Measurements from ENCODE around the gene SUSD6.
"Not testable (repeated sequence)": the region's sequence is repeated elsewhere in the genome, so short reads cannot be mapped to it uniquely, and the experiment has no call there.

The SUSD6 gene

DNA sequence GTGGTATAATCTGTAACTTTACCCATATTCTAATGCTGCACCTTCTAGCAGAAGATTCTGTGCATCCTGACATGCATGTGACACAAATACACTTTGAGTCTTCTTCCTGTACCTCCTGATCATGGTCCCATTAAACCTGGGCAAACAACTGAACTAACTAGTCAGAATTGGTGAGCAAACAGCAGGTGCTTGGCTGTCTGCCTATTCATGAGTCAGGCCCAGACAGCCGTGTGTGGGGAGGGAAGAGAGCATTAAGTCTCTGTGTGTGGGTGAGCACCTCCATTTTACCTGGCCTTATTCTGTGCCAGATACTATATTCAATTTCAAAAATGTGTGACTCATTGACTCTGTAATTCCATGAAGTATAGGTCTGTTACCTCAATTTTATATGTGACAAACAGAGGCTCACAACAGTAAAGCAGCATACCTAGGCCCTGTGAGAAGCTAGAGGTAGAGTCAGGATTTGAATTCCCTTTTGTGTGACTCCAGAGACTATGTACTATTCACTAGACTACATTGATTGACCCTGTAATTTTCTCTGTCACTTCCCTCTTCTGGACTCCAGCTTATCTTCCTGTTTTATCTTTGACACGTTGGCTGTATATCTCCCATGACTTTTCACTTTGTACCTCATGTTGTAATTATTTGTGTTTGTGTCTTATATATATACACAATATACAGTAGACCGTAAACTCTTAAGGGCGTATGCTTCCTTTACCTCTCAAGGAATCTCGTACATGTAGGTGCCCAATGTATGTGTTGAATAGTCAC, 32.2 kb downstream of the SUSD6 start:
- TF ChIP-seq, protein P1, sequence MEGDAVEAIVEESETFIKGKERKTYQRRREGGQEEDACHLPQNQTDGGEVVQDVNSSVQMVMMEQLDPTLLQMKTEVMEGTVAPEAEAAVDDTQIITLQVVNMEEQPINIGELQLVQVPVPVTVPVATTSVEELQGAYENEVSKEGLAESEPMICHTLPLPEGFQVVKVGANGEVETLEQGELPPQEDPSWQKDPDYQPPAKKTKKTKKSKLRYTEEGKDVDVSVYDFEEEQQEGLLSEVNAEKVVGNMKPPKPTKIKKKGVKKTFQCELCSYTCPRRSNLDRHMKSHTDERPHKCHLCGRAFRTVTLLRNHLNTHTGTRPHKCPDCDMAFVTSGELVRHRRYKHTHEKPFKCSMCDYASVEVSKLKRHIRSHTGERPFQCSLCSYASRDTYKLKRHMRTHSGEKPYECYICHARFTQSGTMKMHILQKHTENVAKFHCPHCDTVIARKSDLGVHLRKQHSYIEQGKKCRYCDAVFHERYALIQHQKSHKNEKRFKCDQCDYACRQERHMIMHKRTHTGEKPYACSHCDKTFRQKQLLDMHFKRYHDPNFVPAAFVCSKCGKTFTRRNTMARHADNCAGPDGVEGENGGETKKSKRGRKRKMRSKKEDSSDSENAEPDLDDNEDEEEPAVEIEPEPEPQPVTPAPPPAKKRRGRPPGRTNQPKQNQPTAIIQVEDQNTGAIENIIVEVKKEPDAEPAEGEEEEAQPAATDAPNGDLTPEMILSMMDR (IDR thresholded peaks at IDR 0.05; ENCODE audit: low read depth, low read length) = no peak

DNA sequence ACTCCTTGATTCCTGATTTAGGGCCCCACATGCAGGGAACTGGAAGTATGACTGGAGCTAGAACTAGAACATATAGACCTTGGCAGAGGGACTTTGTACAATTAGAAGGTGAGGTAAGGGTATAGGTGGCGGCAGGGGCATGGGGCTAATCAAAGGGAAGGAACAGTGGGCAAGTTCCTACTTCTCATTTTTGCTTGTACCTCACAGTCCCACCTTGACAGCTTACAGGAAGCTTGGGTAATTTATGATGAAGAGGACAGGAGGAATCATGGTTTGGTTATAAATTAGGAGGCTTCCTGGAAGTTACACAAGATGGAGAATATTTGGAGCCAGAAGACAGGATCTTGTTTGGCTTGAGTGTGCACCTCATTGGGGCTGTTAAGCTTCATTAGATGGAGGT, 33.4 kb downstream of the SUSD6 start:
- no peak overlapping the region for H3K4me3 ChIP-seq (ENCODE audit: low read depth, low read length)
- TF ChIP-seq, protein P1 (IDR thresholded peaks at IDR 0.05; ENCODE audit: low read depth, low read length) = no peak
- no peak for DNase-seq (ENCODE audit: low read depth, low spot score)
- in situ Hi-C loops (cut with HindIII; ENCODE audit: low sequenced_read_pairs) = no loop called here

More for the DNA sequence above, 32.2 kb downstream of the SUSD6 start:
- in situ Hi-C loops (cut with HindIII; ENCODE audit: low sequenced_read_pairs) = no loop called here
- peak; percentile 77 for DNase-seq (ENCODE audit: low read depth, low spot score)
- no peak overlapping the region for H3K4me3 ChIP-seq (ENCODE audit: low read depth, low read length)

DNA sequence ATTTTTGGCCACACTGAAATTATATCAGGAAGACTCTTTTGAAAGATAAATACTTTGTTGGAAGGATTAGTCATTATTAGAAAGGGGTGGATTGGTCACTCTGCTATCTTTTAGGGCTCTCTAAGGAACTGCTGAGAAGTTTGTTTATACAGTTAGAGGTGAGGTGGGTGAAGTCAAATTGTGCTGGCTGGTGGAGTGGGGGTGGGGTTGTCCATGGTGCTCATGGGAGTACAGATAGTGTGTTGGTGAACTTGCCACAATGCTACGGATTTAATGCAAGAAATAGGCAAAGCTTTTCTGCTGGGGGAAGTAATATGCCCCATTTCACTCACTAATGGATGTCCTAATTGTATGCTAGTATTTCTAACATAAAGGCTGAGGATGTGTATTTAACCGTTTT, 35.8 kb downstream of the SUSD6 start:
- in situ Hi-C loops (cut with HindIII; ENCODE audit: low sequenced_read_pairs) = no loop called here
- no peak for DNase-seq (ENCODE audit: low read depth, low spot score)
- H3K4me3 ChIP-seq (ENCODE audit: low read depth, low read length) = no peak overlapping the region
- TF ChIP-seq, protein P1 (IDR thresholded peaks at IDR 0.05; ENCODE audit: low read depth, low read length) = no peak

DNA sequence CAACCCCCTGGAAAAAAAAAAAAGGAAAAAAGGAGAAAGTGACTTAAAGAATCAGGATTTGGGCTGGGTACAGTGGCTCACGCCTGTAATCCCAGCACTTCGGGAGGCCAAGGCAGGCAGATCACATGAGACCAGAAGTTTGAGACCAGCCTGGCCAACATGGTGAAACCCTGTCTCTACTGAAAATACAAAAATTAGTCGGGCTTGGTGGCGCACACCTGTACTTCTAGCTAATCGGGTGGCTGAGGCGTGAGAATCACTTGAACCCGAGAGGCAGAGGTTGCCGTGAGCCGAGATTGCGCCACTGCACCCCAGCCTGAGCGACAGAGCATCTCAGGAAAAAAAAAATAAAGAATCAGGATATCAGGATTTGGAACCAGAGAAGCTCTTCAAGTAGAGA, 36.2 kb downstream of the SUSD6 start:
- in situ Hi-C loops (cut with HindIII; ENCODE audit: low sequenced_read_pairs); DNase-seq (ENCODE audit: low read depth, low spot score); H3K4me3 ChIP-seq (ENCODE audit: low read depth, low read length): not testable (repeated sequence)

DNA sequence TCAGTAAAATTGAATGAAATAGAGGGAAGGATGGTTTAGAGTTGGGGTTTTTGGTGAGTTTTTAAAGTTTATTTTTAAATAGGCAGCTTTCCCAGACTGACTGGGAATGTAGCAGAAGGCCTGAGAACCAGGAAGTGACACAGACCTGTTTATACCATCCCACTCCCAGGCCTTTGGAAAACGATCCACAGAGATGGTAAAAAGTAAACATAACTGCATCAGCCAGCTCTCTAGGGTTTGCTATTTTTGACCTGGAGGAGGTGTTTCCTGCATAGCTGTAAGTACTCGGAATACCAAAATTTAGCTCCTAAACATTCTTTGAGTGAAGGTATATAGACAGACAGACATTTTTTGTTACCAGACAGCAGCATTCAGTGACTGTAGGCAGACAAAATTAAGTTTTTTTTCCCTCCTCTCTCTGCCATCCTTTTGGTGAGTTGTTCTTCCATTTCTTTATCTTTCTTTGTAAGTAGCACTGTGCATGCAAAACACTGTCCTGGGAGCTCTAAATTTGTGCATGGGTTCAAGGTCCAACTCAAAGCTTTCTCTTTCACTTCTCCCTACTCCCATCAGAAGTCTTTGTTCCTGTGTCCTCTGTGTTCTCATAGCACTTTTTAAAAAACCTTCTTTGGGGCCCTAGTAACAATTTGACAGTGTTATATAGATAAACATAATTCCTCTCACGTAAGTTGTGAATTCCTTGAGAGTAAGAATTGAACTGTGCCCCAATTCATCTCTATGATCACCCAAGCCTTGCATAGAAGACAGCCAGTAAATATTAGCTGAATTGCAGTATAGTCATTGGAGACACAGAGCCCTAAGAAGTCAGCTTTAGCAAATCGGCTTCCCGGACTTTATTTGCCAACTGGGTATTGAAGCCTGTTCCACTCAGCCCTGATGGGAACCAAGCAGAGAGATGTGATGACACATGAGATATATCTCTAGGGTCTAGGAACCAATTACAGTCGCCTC, 37.4 kb downstream of the SUSD6 start:
- TF ChIP-seq, protein P1 (IDR thresholded peaks at IDR 0.05; ENCODE audit: low read depth, low read length) = no peak
- H3K4me3 ChIP-seq (ENCODE audit: low read depth, low read length) = no peak overlapping the region
- peak; percentile 68 for DNase-seq (ENCODE audit: low read depth, low spot score)
- in situ Hi-C loops (cut with HindIII; ENCODE audit: low sequenced_read_pairs) = no loop called here

DNA sequence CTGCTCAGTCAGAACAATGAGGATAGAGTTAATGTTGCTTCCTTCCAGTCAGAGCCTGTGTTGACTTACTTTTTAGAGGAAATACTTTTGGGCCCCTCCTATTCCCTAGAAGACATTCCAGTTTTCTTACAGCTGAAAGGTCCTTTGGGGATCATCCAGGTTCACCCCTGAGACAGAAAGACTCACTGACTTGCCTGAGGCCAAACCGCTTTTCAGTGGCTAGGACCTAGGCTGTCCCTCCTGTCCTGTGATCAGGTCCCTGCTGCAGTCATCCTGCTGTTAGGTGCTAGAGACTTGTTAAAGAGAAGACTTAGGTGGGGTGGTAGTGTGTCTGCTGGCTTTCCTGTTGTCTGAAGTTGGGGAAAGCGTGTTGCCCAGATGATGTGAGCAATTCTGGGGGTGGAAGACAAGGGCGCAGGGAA, 39.6 kb downstream of the SUSD6 start:
- TF ChIP-seq, protein P1 (IDR thresholded peaks at IDR 0.05; ENCODE audit: low read depth, low read length) = no peak
- no peak for DNase-seq (ENCODE audit: low read depth, low spot score)
- in situ Hi-C loops (cut with HindIII; ENCODE audit: low sequenced_read_pairs) = no loop called here
- H3K4me3 ChIP-seq (ENCODE audit: low read depth, low read length) = no peak overlapping the region

Data from astrocyte of the spinal cord (primary cell).